ENCODE results near the gene ZBTB20. TPM values are rescaled to one million over a fixed set of nuclear protein-coding genes. Genes with fewer than 3 reads are reported as not detected.
A peak's percentile ranks its signal among the peaks of the same experiment; 100 is the strongest.

Gene ZBTB20
- total and polyA plus RNA-seq, 5 experiments from 2014 or later = 16.5 to 50.8 (median 22.0) TPM

DNA sequence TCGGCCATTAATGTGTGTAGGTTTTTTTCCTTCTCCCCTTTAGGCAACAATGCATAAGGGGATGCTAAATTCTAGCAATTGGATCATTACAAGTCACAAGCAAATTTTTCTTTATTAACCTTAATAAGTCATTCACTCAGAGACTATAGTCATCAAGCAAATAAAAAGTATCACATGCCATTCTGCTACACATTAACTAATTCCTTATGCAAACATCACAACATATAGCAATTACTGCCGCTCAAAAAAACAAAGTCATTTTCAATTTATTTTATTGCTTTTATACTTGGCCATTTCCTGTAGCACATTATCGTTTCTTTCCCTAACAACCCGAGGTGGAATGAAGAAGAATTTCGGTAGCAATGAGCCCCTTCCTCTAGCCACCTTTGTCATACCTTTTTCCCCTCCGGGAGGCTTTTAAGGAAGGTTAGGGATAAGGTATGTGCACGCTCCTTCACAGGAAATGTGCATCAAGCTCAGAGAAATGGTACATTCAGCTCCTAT, 432.1 kb downstream of the ZBTB20 start:
- DNase-seq (no peak), ATAC-seq (no peak)
- POLR2A ChIA-PET = no interaction called here
- H3K4me1 Mint-ChIP-seq = peaks cover 9 to 48% (median 28%) of the 10 kb centered on the region in 4 donors
- no peak overlapping the region for H3K27ac Mint-ChIP-seq
- H3K4me3 Mint-ChIP-seq = no peak overlapping the region
- H3K27me3 Mint-ChIP-seq = no peaks in the 10 kb centered on the region
- no peaks in the 10 kb centered on the region for H3K9me3 Mint-ChIP-seq
- peaks cover 9 to 35% (median 28%) of the 10 kb centered on the region in 3 donors for H3K36me3 Mint-ChIP-seq

DNA sequence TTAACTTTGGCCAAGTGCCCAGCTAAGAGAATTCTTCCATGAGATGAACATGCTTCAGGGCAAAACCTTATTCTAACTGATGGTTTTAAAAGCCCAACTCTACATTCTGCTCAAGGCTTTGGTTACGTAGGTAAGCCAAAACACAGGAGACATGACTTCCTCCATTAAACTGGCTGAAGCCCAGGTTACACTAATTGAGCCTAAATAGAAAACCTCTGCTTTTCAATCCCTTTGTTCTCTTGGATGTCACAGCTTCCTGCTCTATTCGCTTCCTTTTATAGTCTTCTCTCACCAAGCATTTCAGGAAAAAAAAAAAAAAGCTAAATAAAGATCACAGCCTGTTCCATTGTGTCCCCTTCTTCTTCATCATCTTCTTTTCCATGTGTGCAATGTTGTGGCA, 432.9 kb downstream of the ZBTB20 start:
- no peak overlapping the region for H3K27ac Mint-ChIP-seq

DNA sequence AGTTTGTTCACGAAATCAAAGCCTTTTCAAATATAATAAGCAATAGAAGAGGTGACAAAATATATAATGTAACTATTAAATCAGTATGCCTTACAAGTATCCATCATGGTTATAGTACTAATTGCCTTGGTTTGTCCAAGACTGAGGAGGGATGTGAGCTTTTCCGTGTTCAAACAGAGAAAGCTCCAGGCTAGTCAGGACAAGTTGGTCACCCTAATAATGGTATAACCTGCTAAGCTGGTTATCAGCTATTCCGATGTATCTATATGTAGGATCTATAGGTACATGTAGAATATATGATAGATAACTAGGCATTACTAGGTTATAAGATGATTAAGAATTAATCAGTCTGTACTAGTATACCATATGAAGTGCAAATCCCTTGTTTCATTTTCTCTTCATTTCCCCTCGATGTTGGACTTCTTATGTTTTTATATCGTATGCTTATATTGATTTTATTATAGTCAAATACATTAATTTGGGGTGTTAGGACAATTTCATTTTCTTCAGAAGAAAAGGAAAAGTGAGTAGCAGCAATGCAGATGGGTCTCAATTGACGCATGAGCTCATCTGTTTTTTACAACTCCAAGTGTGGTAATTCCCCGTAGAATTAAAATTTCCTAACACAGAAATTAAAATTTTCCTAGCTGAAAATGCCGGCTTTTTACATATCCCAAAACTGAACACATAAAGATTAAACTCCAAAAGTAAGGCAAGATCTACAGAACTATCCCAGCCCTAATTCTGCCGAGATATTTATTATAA, 434.2 kb downstream of the ZBTB20 start:
- H3K36me3 Mint-ChIP-seq = peaks cover 8 to 32% (median 32%) of the 10 kb centered on the region in 3 donors
- POLR2A ChIA-PET = no interaction called here
- peaks cover 3 to 32% (median 19%) of the 10 kb centered on the region in 4 donors for H3K4me1 Mint-ChIP-seq
- H3K27ac Mint-ChIP-seq = no peak overlapping the region
- no peak for DNase-seq
- H3K9me3 Mint-ChIP-seq = no peaks in the 10 kb centered on the region
- H3K27me3 Mint-ChIP-seq = no peaks in the 10 kb centered on the region
- no peak for ATAC-seq
- no peak overlapping the region for H3K4me3 Mint-ChIP-seq

More for the DNA sequence above, 432.9 kb downstream of the ZBTB20 start:
- POLR2A ChIA-PET = no interaction called here
- no peaks in the 10 kb centered on the region for H3K27me3 Mint-ChIP-seq
- DNase-seq (no peak), ATAC-seq (no peak)
- no peak overlapping the region for H3K4me3 Mint-ChIP-seq
- no peaks in the 10 kb centered on the region for H3K9me3 Mint-ChIP-seq
- peaks cover 9 to 35% (median 32%) of the 10 kb centered on the region in 3 donors for H3K36me3 Mint-ChIP-seq
- H3K4me1 Mint-ChIP-seq = peaks cover 9 to 44% (median 24%) of the 10 kb centered on the region in 4 donors

DNA sequence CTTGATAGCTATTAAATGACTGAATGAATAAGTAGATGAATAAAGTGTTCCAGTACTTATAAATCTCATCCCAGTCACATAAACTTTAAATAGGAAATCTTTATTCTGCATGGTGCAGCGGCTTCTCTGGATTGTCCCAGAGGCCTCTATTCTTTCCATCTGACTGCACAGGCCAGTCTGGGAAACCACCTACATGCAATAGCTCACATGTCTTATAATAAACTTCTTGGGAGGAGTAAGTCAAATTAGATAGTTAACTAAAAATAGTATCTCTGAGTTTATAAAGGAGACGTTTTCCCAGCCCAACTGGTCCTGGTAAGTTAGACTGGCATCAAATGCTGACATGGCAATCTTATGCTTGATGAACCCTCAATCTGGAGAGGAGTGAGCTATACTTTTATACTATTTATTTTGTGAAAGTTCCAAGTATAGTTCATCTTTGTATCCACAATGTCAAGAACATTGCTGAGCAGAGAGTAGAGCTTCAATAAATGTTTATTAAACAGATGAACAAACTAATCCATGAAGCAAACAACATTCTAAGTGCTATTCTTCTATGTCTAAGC, 435.7 kb downstream of the ZBTB20 start:
- peaks cover 7 to 33% (median 11%) of the 10 kb centered on the region in 4 donors for H3K4me1 Mint-ChIP-seq
- ATAC-seq = no peak
- POLR2A ChIA-PET = no interaction called here
- DNase-seq = no peak
- no peak overlapping the region for H3K4me3 Mint-ChIP-seq
- H3K9me3 Mint-ChIP-seq = no peaks in the 10 kb centered on the region
- H3K27ac Mint-ChIP-seq = no peak overlapping the region
- no peaks in the 10 kb centered on the region for H3K27me3 Mint-ChIP-seq
- peaks cover 0 to 27% (median 23%) of the 10 kb centered on the region in 3 donors for H3K36me3 Mint-ChIP-seq

DNA sequence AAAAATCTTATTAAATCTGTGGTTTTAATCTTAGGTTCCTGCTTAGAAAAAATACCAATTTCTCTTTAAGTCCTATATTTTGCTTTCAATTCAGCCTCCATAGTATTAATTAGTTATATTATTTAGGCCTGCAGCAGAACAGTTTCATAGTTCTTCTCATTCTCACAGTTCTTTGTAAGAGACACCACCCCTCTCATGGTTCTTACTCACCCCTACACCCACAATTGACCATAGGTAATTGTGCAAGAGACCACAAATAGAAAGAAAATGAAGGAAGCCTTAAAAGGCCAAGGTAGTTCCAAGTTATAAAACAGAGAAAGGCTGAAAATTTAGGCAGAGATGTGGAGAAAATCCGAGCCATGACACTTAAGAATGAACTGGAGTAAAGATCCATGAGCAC, 438.0 kb downstream of the ZBTB20 start:
- H3K27ac Mint-ChIP-seq = no peak overlapping the region
- H3K4me3 Mint-ChIP-seq = no peak overlapping the region
- no peaks in the 10 kb centered on the region for H3K9me3 Mint-ChIP-seq
- DNase-seq (no peak), ATAC-seq (no peak)
- peaks cover 0 to 25% (median 17%) of the 10 kb centered on the region in 3 donors for H3K36me3 Mint-ChIP-seq
- H3K27me3 Mint-ChIP-seq = no peaks in the 10 kb centered on the region
- peaks cover 4 to 26% (median 11%) of the 10 kb centered on the region in 4 donors for H3K4me1 Mint-ChIP-seq
- POLR2A ChIA-PET = no interaction called here

DNA sequence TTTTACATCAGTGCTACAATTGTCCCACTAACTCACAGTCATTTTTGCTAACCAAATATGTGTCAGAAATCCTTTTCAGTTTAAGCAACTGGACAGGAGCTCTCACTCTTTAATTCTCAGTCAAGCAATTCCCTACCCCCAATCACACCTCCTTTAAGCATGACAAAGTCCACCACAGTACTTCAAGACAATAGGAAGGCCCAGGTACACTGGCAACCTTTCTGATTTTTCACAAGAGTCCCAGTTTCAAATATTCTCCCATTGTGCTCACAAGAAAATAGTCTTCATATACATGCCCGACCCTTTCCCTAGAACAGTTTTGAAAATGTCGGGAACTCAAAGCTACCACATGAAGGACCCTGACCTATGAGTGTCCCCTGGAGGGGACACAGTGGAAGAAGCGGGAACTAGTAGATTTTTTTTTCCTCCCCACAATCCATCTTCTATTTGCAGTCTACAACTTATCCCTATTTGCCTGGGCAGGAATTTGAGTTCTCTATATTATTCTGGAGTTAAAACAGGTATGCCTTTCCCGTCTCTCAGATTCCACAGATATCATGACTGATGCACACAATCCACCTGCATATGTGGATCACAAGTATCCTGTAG, 439.7 kb downstream of the ZBTB20 start:
- ATAC-seq = no peak
- POLR2A ChIA-PET = no interaction called here
- Mint-ChIP-seq H3K36me3 (peaks cover 0 to 23% (median 15%) of the 10 kb centered on the region in 3 donors), H3K4me1 (peaks cover 4 to 26% (median 12%) of the 10 kb centered on the region in 4 donors), H3K9me3 (no peaks in the 10 kb centered on the region), H3K27me3 (no peaks in the 10 kb centered on the region), H3K4me3 (no peak overlapping the region), H3K27ac (no peak overlapping the region)
- no peak for DNase-seq

DNA sequence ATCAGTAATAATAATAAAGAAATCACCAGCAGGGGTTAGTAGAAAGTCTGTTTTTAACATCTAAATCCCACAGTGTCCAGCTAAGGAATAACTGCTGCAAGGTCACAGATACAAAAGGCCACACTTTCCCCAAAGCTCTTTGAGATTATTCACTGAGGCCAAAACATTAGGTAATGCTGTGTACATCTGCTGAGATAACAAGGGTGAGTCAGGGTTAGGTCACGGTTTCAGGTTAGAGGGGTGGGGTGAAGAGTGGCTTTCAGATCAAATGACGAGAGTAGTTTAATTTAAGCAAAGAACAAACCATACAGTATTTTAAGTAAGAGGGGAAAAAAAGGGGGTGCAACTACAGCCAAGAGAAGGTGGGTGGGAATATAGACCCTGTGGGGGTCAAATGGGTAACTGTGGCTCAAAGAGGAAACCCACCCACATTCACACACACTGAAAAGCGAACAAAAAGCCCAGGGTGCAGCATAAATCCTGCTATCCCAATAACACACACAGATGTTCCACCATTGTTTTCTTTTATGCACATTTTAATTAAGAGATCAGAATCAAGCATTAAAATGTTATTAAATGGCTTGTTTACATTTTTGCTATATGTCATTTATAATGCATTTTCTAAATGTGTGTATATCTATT, 440.4 kb downstream of the ZBTB20 start:
- Mint-ChIP-seq H3K27me3 (no peaks in the 10 kb centered on the region), H3K4me1 (peaks cover 4 to 26% (median 12%) of the 10 kb centered on the region in 4 donors), H3K36me3 (peaks cover 0 to 20% (median 14%) of the 10 kb centered on the region in 3 donors), H3K27ac (no peak overlapping the region), H3K4me3 (no peak overlapping the region), H3K9me3 (no peaks in the 10 kb centered on the region)
- DNase-seq (no peak), ATAC-seq (no peak)
- POLR2A ChIA-PET = no interaction called here

DNA sequence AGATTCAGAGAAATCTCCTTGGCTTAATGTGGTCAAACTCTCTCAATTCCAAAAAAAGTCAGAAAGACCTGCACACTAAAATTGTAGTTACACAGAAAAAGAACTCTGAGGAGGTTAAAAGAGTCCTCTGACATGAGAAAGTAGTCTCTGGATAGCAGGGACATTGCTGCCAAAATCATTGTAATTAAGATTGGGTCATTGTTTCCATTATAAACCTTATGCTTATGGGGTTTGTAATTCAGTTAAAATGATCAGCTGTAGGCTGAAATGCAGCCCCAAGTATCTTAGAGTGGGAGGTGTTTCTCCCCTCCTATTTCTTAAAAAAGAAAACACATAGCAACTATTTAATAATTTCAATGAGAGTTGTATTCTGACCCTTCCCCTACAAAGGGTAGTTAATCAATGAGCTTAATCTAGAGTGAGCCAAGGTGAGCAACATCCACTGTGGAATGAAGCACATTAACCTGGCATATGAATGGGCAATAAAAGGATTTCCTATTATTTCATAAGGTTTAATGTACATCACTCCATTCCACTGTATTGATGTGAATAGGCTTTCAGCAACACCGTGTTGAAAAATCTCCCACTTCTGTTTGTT, 446.4 kb downstream of the ZBTB20 start:
- no peak for ATAC-seq
- H3K4me1 Mint-ChIP-seq = peaks cover 1 to 12% (median 9%) of the 10 kb centered on the region in 4 donors
- H3K27ac Mint-ChIP-seq = no peak overlapping the region
- H3K27me3 Mint-ChIP-seq = no peaks in the 10 kb centered on the region
- H3K4me3 Mint-ChIP-seq = no peak overlapping the region
- DNase-seq = no peak
- H3K36me3 Mint-ChIP-seq = peaks cover 0 to 16% (median 10%) of the 10 kb centered on the region in 3 donors
- POLR2A ChIA-PET = no interaction called here
- H3K9me3 Mint-ChIP-seq = no peaks in the 10 kb centered on the region

DNA sequence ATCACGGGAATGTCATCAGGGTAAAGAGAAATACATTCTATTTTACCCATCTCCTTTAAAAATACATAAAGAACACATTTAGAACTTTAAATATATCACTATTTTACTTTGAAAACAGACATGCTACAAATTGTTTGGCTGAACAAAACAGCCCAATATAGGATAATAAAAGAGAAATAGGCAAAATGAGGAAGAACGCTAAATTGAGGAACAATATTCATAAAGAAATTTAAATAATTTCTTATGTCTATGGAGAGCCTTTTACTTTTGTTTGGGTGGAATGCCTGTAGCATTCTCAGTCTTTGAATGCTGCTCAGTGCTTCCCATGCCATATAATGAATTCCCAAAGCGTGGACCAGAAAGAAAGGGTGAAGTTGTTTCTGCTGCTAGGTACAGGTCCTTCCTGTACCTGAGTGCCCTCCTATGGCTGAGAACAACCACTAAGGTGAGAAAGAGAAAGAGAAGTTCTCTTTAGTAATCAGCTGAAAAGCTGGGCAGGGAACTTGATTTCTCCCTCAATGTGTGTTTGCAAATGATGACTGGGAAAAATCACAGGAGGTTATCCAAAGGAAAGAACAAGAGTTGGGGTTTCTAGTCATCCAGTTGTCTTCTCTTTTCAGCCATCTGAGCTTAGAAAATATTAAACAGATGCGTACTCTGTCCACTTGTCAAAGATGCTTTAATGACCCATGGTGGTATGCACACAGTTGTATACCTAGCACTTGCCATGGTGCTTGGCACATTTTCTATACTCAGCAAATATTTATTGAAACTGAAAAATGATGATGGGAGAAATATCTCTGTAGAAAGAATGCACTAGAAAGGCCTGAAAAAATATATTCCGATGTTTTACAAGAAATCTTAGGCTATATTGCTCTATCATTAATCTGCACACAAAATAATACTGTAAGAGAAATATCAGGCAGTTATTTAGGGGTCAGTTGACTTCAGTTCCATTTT, 448.7 kb downstream of the ZBTB20 start:
- H3K4me1 Mint-ChIP-seq = peaks cover 1 to 7% (median 6%) of the 10 kb centered on the region in 4 donors
- POLR2A ChIA-PET = no interaction called here
- H3K27me3 Mint-ChIP-seq = no peaks in the 10 kb centered on the region
- no peak for ATAC-seq
- H3K4me3 Mint-ChIP-seq = no peak overlapping the region
- DNase-seq = no peak
- H3K27ac Mint-ChIP-seq = no peak overlapping the region
- peaks cover 0 to 18% (median 8%) of the 10 kb centered on the region in 3 donors for H3K36me3 Mint-ChIP-seq
- no peaks in the 10 kb centered on the region for H3K9me3 Mint-ChIP-seq

DNA sequence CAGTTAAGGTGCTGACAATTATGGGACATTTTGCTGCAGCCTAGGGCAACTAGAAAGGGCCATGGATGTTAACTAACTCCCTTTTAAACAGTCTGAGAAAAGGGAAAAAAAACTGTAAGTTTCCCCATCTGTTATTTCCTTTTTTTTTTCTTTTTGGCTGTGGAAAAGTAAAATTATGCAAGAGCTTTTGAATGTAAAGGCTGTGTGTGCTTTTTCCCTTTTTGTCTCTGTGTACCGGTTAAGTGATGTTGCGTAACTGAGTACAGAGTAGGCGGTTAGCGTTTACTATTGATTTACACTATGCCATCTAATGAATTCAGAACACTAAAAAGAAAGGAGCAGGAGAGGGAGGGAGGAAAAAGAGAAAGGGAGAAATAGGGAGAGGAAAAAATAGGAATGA, 449.7 kb downstream of the ZBTB20 start:
- Mint-ChIP-seq H3K9me3 (no peaks in the 10 kb centered on the region), H3K36me3 (peaks cover 0 to 28% (median 16%) of the 10 kb centered on the region in 3 donors), H3K4me3 (peak overlapping the region in 1 of 10 donors; percentile 15), H3K4me1 (peaks cover 5 to 9% (median 8%) of the 10 kb centered on the region in 4 donors), H3K27ac (peak overlapping the region in 2 of 10 donors; percentile 13 to 22), H3K27me3 (no peaks in the 10 kb centered on the region)
- ATAC-seq (no peak), DNase-seq (no peak)
- POLR2A ChIA-PET = no interaction called here

DNA sequence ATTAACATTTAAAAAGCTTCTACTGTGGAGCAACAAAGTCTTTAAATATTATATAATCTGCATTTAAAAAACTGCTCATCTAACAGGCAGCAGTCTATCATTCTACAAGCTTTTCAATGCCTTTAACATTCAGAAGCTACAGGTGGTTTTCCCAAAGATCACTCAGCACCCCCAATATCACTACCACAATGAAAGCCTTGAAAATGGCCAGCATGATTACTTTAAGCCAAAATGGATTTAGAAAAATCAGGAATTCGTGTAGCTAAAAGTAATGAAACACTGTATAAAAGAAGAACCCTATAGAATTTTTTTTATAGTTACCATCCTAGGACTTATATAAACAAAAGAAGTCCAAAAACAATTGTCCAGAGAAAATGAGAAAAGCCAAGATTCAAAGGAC, 452.8 kb downstream of the ZBTB20 start:
- no peaks in the 10 kb centered on the region for H3K9me3 Mint-ChIP-seq
- peaks cover 0 to 30% (median 28%) of the 10 kb centered on the region in 3 donors for H3K36me3 Mint-ChIP-seq
- H3K4me1 Mint-ChIP-seq = peaks cover 14 to 19% (median 15%) of the 10 kb centered on the region in 4 donors
- H3K4me3 Mint-ChIP-seq = no peak overlapping the region
- H3K27ac Mint-ChIP-seq = no peak overlapping the region
- POLR2A ChIA-PET = no interaction called here
- DNase-seq (no peak), ATAC-seq (no peak)
- H3K27me3 Mint-ChIP-seq = no peaks in the 10 kb centered on the region
